Measurements from ENCODE around the gene LRRTM1. TPM values are rescaled to one million over a fixed set of nuclear protein-coding genes. Genes with fewer than 3 reads are reported as not detected.

Gene LRRTM1, protein sequence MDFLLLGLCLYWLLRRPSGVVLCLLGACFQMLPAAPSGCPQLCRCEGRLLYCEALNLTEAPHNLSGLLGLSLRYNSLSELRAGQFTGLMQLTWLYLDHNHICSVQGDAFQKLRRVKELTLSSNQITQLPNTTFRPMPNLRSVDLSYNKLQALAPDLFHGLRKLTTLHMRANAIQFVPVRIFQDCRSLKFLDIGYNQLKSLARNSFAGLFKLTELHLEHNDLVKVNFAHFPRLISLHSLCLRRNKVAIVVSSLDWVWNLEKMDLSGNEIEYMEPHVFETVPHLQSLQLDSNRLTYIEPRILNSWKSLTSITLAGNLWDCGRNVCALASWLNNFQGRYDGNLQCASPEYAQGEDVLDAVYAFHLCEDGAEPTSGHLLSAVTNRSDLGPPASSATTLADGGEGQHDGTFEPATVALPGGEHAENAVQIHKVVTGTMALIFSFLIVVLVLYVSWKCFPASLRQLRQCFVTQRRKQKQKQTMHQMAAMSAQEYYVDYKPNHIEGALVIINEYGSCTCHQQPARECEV
- total RNA-seq = 0.25 and 0.44 TPM in 2 replicates

GRCh38 chr2:80303909-80304837, at the start of gene LRRTM1:
LRRTM1 (minus strand) TSS chr2:80304752; CDS start chr2:80303819, 933 bp downstream.

